Esophagus squamous epithelium (tissue), 4 donors: ENCODE results near the gene TRIM33.

Experiments
- POLR2A ChIP-seq, 4 donors: fragments of 450-650 bp; IDR thresholded peaks; one replicate each; pipeline ENCODE4 v1.6.1; 2017; ENCODE audit warnings: antibody characterized with exemption in 4 of 4, mild to moderate bottlenecking in 4 of 4, moderate library complexity in 3 of 4
- TF ChIP-seq, protein P1 (sequence below), 6 experiments: fragments of 450-650 bp in 4 of 6; fragments of 200-600 bp in 2 of 6; sonication (generic) in 2 of 6; IDR thresholded peaks; one replicate each; pipeline ENCODE4 v1.5.1; 2016 to 2019; ENCODE audit warnings: antibody characterized with exemption in 6 of 6, mild to moderate bottlenecking in 4 of 6, moderate library complexity in 4 of 6

GRCh38 chr1:114554577-114554976, 43.6 kb upstream of the TRIM33 start:
- TF ChIP-seq, protein P1, sequence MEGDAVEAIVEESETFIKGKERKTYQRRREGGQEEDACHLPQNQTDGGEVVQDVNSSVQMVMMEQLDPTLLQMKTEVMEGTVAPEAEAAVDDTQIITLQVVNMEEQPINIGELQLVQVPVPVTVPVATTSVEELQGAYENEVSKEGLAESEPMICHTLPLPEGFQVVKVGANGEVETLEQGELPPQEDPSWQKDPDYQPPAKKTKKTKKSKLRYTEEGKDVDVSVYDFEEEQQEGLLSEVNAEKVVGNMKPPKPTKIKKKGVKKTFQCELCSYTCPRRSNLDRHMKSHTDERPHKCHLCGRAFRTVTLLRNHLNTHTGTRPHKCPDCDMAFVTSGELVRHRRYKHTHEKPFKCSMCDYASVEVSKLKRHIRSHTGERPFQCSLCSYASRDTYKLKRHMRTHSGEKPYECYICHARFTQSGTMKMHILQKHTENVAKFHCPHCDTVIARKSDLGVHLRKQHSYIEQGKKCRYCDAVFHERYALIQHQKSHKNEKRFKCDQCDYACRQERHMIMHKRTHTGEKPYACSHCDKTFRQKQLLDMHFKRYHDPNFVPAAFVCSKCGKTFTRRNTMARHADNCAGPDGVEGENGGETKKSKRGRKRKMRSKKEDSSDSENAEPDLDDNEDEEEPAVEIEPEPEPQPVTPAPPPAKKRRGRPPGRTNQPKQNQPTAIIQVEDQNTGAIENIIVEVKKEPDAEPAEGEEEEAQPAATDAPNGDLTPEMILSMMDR (IDR thresholded peaks at IDR 0.05), result no peak
- no peak for TF ChIP-seq POLR2A (IDR thresholded peaks at IDR 0.05)
